Spleen (tissue), 7 donors: ENCODE results near the gene TMEM243.

ENCODE experiments used
- POLR2A ChIP-seq, 3 donors: fragments of 450-650 bp; IDR thresholded peaks; one replicate each; pipeline ENCODE4 v1.5.1; 2017; ENCODE audit warnings: antibody characterized with exemption in 3 of 3, mild to moderate bottlenecking in 1 of 3
- TF ChIP-seq, protein P1 (sequence below), 11 experiments: fragments of 200-600 bp in 7 of 11; fragments of 450-650 bp in 4 of 11; sonication (generic) in 4 of 11; IDR thresholded peaks in 8 of 11; conservative IDR thresholded peaks in 3 of 11; 1 replicate in 7 of 11; 2 replicates in 4 of 11; pipeline versions ENCODE4 v1.4.0 to v1.8.0; 2016 to 2021; ENCODE audit warnings: antibody characterized with exemption in 11 of 11, inconsistent platforms in 4 of 11, mild to moderate bottlenecking in 1 of 11
- donor health status: DM: no; HTN: no; CAD: no; lungs with moderate emphysema.
- donor health status: DM: no; HTN: no; CAD: no.
- donor health status: DM: no; HTN: no; CAD: no.

DNA sequence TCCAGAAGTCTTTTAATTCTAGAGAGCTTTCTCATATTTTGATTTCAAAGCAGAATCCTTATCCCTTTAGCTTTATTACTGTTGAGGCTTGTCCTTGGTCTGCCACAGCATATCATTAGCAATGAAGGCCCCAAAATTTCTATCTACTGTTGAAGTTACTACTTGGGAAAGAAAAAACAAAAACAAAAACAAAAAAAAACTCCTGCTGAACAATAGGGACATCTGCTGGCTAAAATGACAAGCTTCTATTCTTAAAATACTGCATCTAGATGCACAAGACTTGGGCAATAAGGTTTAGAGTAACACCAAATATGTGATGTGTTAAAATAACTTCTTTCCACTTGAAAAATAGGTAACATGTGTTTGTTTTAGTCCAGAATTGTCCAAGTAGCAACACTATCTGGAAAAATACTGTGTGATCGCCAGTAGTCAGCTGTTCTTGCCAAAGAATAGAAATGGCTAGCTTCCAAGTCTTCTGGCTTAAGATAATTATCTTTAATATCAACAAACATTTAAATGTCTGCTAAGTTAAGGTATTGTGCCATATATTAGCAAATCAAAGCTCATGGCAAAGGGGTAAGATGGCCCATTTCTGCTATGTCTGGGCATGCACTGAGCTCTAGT is 71.1 kb downstream of the TMEM243 start:
- TF ChIP-seq, protein P1, sequence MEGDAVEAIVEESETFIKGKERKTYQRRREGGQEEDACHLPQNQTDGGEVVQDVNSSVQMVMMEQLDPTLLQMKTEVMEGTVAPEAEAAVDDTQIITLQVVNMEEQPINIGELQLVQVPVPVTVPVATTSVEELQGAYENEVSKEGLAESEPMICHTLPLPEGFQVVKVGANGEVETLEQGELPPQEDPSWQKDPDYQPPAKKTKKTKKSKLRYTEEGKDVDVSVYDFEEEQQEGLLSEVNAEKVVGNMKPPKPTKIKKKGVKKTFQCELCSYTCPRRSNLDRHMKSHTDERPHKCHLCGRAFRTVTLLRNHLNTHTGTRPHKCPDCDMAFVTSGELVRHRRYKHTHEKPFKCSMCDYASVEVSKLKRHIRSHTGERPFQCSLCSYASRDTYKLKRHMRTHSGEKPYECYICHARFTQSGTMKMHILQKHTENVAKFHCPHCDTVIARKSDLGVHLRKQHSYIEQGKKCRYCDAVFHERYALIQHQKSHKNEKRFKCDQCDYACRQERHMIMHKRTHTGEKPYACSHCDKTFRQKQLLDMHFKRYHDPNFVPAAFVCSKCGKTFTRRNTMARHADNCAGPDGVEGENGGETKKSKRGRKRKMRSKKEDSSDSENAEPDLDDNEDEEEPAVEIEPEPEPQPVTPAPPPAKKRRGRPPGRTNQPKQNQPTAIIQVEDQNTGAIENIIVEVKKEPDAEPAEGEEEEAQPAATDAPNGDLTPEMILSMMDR (IDR thresholded peaks at IDR 0.05 in 8 of 11, conservative IDR thresholded peaks at IDR 0.05 in 3 of 11) = peak in 8 of 11 experiments; percentile 45 to 64 (median 54)
- no peak for TF ChIP-seq POLR2A (IDR thresholded peaks at IDR 0.05)
